Activated CD8-positive, alpha-beta memory T cell treated with anti-CD3 and anti-CD28 coated beads for 4 hours (primary cell): ENCODE measurements around the gene TMEM63A.
"Not testable (repeated sequence)": the region's sequence is repeated elsewhere in the genome, so short reads cannot be mapped to it uniquely, and the experiment has no call there.

Experiments used
- DNase-seq, 2 donors: peaks; one replicate each; pipeline ENCODE4 v3.0.0-alpha.2; 2020; ENCODE audit warnings: low read depth in 2 of 2

The TMEM63A gene

DNA sequence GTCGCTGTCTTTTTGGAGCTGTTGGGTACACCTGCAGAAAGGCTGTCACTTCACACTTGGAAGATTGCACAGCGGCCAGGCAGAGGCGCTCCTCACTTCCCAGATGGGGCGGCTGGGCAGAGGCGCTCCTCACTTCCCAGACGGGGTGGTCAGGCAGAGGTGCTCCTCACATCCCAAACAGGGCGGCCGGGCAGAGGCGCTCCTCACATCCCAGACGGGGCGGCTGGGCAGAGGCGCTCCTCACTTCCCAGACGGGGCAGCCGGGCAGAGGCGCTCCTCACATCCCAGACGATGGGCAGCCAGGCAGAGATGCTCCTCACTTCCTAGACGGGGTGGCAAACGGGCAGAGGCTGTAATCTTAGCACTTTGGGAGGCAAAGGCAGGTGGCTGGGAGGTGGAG, 86.1 kb downstream of the TMEM63A start:
- not testable (repeated sequence) for DNase-seq
